GM12878 (cell line): ENCODE results near the gene ZNRF3. TPM values are rescaled to one million over a fixed set of nuclear protein-coding genes. Genes with fewer than 3 reads are reported as not detected.

ENCODE experiments used
- ATAC-seq: fragments of 200-7000 bp; cut with Tn5 transposase; 3 replicates; pipeline ENCODE4 v1.9.1; 2020; ENCODE audit warnings: mild to moderate bottlenecking, moderate library complexity
- BruUV-seq: library from RNA; stranded (reverse); fragments of 400-500 nt; replicated peaks from 2 replicates; lab custom pipeline; 2021; lab: Mats Ljungman, UMichigan
- CTCF ChIA-PET: fragments of 300-600 bp; sonication (Branson Sonifier 250); formaldehyde crosslinking; extraction: SDS; loops from one replicate; lab custom pipeline; 2021; ENCODE audit warnings: inconsistent platforms; lab: Yijun Ruan, JAX
- POLR2A ChIA-PET: fragments of 350-600 bp; formaldehyde crosslinking; extraction: SDS; loops from one replicate; lab custom pipeline; 2021; ENCODE audit warnings: inconsistent platforms; lab: Charles Lee
- RAD21 ChIA-PET: fragments of 300-600 bp; sonication (Branson Sonifier 250); formaldehyde crosslinking; loops from one replicate; lab custom pipeline; 2023; ENCODE audit warnings: antibody characterized with exemption; ENCODE audit not compliant: unreplicated experiment; lab: Charles Lee
- SMC1A ChIA-PET: fragments of 300-600 bp; sonication (Branson Sonifier 250); formaldehyde crosslinking; loops from one replicate; lab custom pipeline; 2023; ENCODE audit not compliant: unreplicated experiment, uncharacterized antibody; lab: Charles Lee
- DNase-seq: peaks from one replicate; pipeline ENCODE4 v3.0.0-alpha.2; 2011; ENCODE audit warnings: low read depth, low spot score
- FAIRE-seq: peaks from 3 replicates; lab custom pipeline; 2011; peaks lifted over from hg19 to GRCh38; lab: Jason Lieb, UNC
- H2AFZ ChIP-seq: 2 replicates; pipeline ENCODE4 v1.6.0; 2011; ENCODE audit warnings: low read depth, low read length, control low read depth; ENCODE audit not compliant: control insufficient read depth
- H3K27ac ChIP-seq: 2 replicates; pipeline ENCODE4 v1.5.1; 2011; ENCODE audit warnings: control low read depth; ENCODE audit not compliant: control insufficient read depth, insufficient read depth
- H3K27me3 ChIP-seq, 2 experiments: replicated peaks in 1 of 2; 2 replicates each; pipeline versions ENCODE4 v1.6.0 to v1.6.1; 2011; ENCODE audit warnings: low read length in 1 of 2; ENCODE audit not compliant: control insufficient read depth in 2 of 2, insufficient read depth in 2 of 2
- H3K36me3 ChIP-seq, 2 experiments: 2 replicates each; pipeline ENCODE4 v1.5.1; 2011; ENCODE audit warnings: low read length in 1 of 2; ENCODE audit not compliant: control insufficient read depth in 2 of 2, insufficient read depth in 2 of 2
- H3K4me1 ChIP-seq: 2 replicates; pipeline ENCODE4 v1.6.1; 2011; ENCODE audit warnings: mild to moderate bottlenecking, low read length, moderate library complexity, mixed read lengths; ENCODE audit not compliant: control insufficient read depth, insufficient read depth
- H3K4me2 ChIP-seq: 2 replicates; pipeline ENCODE4 v1.6.0; 2011; ENCODE audit warnings: control low read depth; ENCODE audit not compliant: control insufficient read depth, insufficient read depth
- H3K4me3 ChIP-seq: fragments of 200-600 bp; sonication (generic); 2 replicates; pipeline ENCODE4 v1.5.1; 2016
- H3K79me2 ChIP-seq: 2 replicates; pipeline ENCODE4 v1.6.0; 2011; ENCODE audit warnings: low read length; ENCODE audit not compliant: control insufficient read depth, insufficient read depth
- H3K9ac ChIP-seq: 2 replicates; pipeline ENCODE4 v1.8.0; 2011; ENCODE audit warnings: low read length, control low read depth, mixed read lengths; ENCODE audit not compliant: control insufficient read depth, insufficient read depth
- H3K9me3 ChIP-seq: replicated peaks from 3 replicates; pipeline ENCODE4 v1.5.1; 2011; ENCODE audit warnings: mild to moderate bottlenecking, low read length; ENCODE audit not compliant: control insufficient read depth, insufficient read depth
- H4K20me1 ChIP-seq: 2 replicates; pipeline ENCODE4 v1.6.0; 2011; ENCODE audit not compliant: control insufficient read depth, insufficient read depth
- ASH2L ChIP-seq: fragments of 300-600, 200-600 bp; sonication (generic); IDR thresholded peaks from 2 replicates; pipeline ENCODE4 v1.6.1; 2017; ENCODE audit warnings: low read depth, mild to moderate bottlenecking, borderline replicate concordance
- CHD2 ChIP-seq: IDR thresholded peaks from 2 replicates; pipeline ENCODE4 v1.6.1; 2011; ENCODE audit warnings: low read depth, low read length, improper control_type of control experiment, borderline replicate concordance
- ETV6 ChIP-seq, 2 experiments: fragments of 450-650 bp in 1 of 2; IDR thresholded peaks in 1 of 2; conservative IDR thresholded peaks in 1 of 2; 2 replicates each; pipeline ENCODE4 v1.6.1; 2014; ENCODE audit warnings: antibody characterized with exemption in 1 of 2, borderline replicate concordance in 1 of 2, low read depth in 1 of 2, mild to moderate bottlenecking in 1 of 2, moderate library complexity in 1 of 2
- EZH2 ChIP-seq: IDR thresholded peaks from 2 replicates; pipeline ENCODE4 v1.6.1; 2012; ENCODE audit warnings: low read depth, mild to moderate bottlenecking, control low read depth, inconsistent platforms, low read length, borderline replicate concordance; ENCODE audit not compliant: control insufficient read depth
- IKZF1 ChIP-seq: fragments of 450-650 bp; conservative IDR thresholded peaks from 2 replicates; pipeline ENCODE4 v1.6.1; 2017; ENCODE audit warnings: antibody characterized with exemption, mild to moderate bottlenecking
- KAT2A ChIP-seq: conservative IDR thresholded peaks from 2 replicates; pipeline ENCODE4 v1.6.1; 2011; ENCODE audit warnings: low read depth, low read length; ENCODE audit not compliant: control insufficient read depth
- KLF5 ChIP-seq: fragments of 450-650 bp; IDR thresholded peaks from 2 replicates; pipeline ENCODE4 v1.6.1; 2014; ENCODE audit warnings: mild to moderate bottlenecking; ENCODE audit not compliant: partially characterized antibody
- MEF2A ChIP-seq: IDR thresholded peaks from 2 replicates; pipeline ENCODE4 v1.6.1; 2011; ENCODE audit warnings: low read depth, mild to moderate bottlenecking, low read length, moderate library complexity; ENCODE audit not compliant: insufficient read depth
- NFIC ChIP-seq: IDR thresholded peaks from 2 replicates; pipeline ENCODE4 v1.6.1; 2012; ENCODE audit warnings: low read depth, mild to moderate bottlenecking, inconsistent platforms, low read length, moderate library complexity
- STAT3 ChIP-seq: IDR thresholded peaks from 2 replicates; pipeline ENCODE4 v1.6.1; 2011; ENCODE audit warnings: low read depth, low read length, improper control_type of control experiment
- SUPT20H ChIP-seq: IDR thresholded peaks from 2 replicates; pipeline ENCODE4 v1.6.1; 2011; ENCODE audit warnings: low read depth, mild to moderate bottlenecking, low read length, moderate library complexity, borderline replicate concordance; ENCODE audit not compliant: control insufficient read depth
- TCF3 ChIP-seq: IDR thresholded peaks from 2 replicates; pipeline ENCODE4 v1.6.1; 2012; ENCODE audit warnings: low read depth, mild to moderate bottlenecking, low read length, borderline replicate concordance; ENCODE audit not compliant: insufficient read depth
- ZBTB40 ChIP-seq: fragments of 450-650 bp; IDR thresholded peaks from 2 replicates; pipeline ENCODE4 v1.6.1; 2016; ENCODE audit warnings: mild to moderate bottlenecking, moderate library complexity, borderline replicate concordance
- ZNF207 ChIP-seq: fragments of 450-650 bp; IDR thresholded peaks from 2 replicates; pipeline ENCODE4 v1.6.1; 2014; ENCODE audit warnings: antibody characterized with exemption, mild to moderate bottlenecking, borderline replicate concordance
- ZNF24 ChIP-seq: fragments of 450-650 bp; IDR thresholded peaks from 2 replicates; pipeline ENCODE4 v1.6.1; 2017; ENCODE audit warnings: antibody characterized with exemption, mild to moderate bottlenecking
- ZNF622 ChIP-seq: fragments of 450-650 bp; IDR thresholded peaks from 2 replicates; pipeline ENCODE4 v1.6.1; 2017; ENCODE audit warnings: mild to moderate bottlenecking, inconsistent platforms
- WGBS: methylation state at CpG from one replicate; pipeline ENCODE4 v1.1.6; 2016; ENCODE audit warnings: low lambda C conversion rate; ENCODE audit not compliant: insufficient replicate concordance, insufficient coverage; ENCODE audit errors: missing lambda C conversion rate; 5-methylcytosine and 5-hydroxymethylcytosine counted together
- in situ Hi-C: fragments of 300-500 bp; cut with MboI; formaldehyde crosslinking; loops from 9 replicates; pipeline ENCODE4 v1.14.3; 2018; ENCODE audit warnings: mixed read lengths
- intact Hi-C: fragments of 100-400 bp; cut with micrococcal nuclease; formaldehyde crosslinking; loops from one replicate; pipeline ENCODE4 v1.14.2; 2022; ENCODE audit not compliant: unreplicated experiment
- polyA plus RNA-seq, 11 experiments: library from polyadenylated mRNA; depleted of rRNA in 4 of 11; unstranded in 6 of 11; stranded (reverse) in 5 of 11; fragments of >200 nt; fragmentation: Nextera tagmentation in 4 of 11; fragmentation: Illumina TruSeq in 1 of 11; extraction: Ambion mirVana in 4 of 11; extraction: Trizol in 1 of 11; gene quantifications; 1 replicate in 1 of 11; 2 replicates in 10 of 11; pipeline versions ENCODE4 v1.2.1 to v1.2.3, GENCODE V29; 2011 to 2016; ENCODE audit warnings: inconsistent platforms in 2 of 11, missing spikeins in 2 of 11, low read depth in 1 of 11
- total RNA-seq, 4 experiments: library from RNA; depleted of rRNA in 3 of 4; stranded (reverse); fragments of >200 nt in 3 of 4; fragmentation: Illumina TruSeq in 1 of 4; extraction: Trizol in 1 of 4; gene quantifications; 2 replicates each; pipeline versions ENCODE4 v1.2.1 to v1.2.3, GENCODE V29; 2013 to 2021
- TF ChIP-seq, protein P1 (sequence below): IDR thresholded peaks from 2 replicates; pipeline ENCODE4 v1.6.1; 2011; ENCODE audit warnings: mild to moderate bottlenecking, low read depth, low read length, moderate library complexity; ENCODE audit not compliant: insufficient replicate concordance

Gene ZNRF3
- total and polyA plus RNA-seq, 10 of the 15 experiments (the other 5 are each of a cell fraction or from before 2014, with no cell fraction given) = 0.05 to 2.4 (median 0.46) TPM

DNA sequence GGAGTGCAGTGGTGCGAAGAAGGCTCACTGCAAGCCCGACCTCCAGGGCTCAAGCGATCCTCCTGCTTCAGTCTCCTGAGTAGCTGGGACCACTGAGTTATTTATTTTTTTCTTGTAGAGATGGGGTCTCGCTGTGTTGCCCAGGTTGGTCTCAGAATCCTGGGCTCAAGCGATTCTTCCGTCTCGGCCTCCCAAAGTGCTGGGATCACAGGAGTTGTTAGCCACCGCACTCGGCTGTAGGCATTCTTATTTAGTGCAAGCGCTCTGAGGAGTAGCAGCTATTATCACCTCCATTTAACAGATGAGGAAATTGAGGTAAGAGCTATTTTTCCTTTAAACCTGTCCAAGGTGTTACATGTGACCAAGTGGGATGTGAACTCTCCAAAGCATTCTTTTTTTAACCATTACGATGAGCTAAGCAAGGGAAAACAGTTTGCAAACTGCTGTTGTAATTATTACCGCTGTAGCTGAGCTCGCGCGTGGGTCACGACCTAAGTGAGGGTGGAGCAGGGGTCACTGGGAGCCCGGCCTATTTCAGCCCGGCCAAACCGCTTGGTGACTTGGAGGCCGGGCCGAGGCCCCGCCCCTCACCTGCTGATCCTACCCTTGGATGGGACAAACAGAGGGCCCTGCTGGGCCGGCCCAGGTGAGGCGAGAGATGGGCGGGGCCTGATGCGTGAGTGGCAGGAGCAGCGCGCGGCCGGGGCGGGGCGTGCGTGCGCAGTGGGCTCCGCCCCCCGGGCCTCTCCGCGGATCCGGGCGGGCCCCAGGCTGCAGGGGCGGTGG, 189.0 kb downstream of the ZNRF3 start:
- Histone ChIP-seq H3K9ac (no peak overlapping the region), H2AFZ (no peak overlapping the region; the same call in 1 of the 2 replicates), H3K4me3 (peak overlapping the region; percentile 45; the same call in 1 of the 2 replicates), H3K27ac (no peak overlapping the region), H3K9me3 (no peaks in the 10 kb centered on the region), H4K20me1 (no peaks in the 10 kb centered on the region), H3K36me3 (no peaks in the 10 kb centered on the region), H3K4me2 (peak overlapping the region; percentile 75), H3K4me1 (no peaks in the 10 kb centered on the region; the same call in 1 of the 2 replicates), H3K27me3 (peaks cover 5 to 15% of the 10 kb centered on the region in 2 experiments), H3K79me2 (no peaks in the 10 kb centered on the region)
- ChIA-PET CTCF (interaction anchor here (0.6 to 1.9 kb wide), 10 partner anchors 8 to 302 kb away, joined by 3 to 6 read pairs (median 4); no protein-coding TSS in a partner anchor), SMC1A (interaction anchor here (0.6 to 2.6 kb wide), 7 partner anchors 10 to 254 kb away, joined by 3 to 13 read pairs (median 3); no protein-coding TSS in a partner anchor), POLR2A (interaction anchor here (0.5 to 1.7 kb wide), 11 partner anchors 9 to 1064 kb away, joined by 3 to 5 read pairs (median 4); partner anchors contain the start of gene ZNRF3), RAD21 (interaction anchor here (0.9 to 2.5 kb wide), 11 partner anchors 10 to 241 kb away, joined by 3 to 17 read pairs (median 4); no protein-coding TSS in a partner anchor)
- BruUV-seq = no TSS peak
- peak; percentile 93 for ATAC-seq
- 25% methylated on average over 31 of the region's 41 CpGs for WGBS
- in situ Hi-C loops = no loop called here
- FAIRE-seq = peak; percentile 62
- DNase-seq = no peak
- intact Hi-C loops = no loop called here
- TF ChIP-seq MEF2A (no peak), ETV6 (conservative IDR thresholded peaks at IDR 0.05 in 1 of 2, IDR thresholded peaks at IDR 0.05 in 1 of 2; ENCODE audit: borderline replicate concordance in 1 of 2, low read depth in 1 of 2) (no peak), ZNF24 (no peak), SUPT20H (no peak), ASH2L (no peak), TCF3 (no peak), EZH2 (no peak), NFIC (no peak), ZNF622 (no peak), ZBTB40 (no peak), CHD2 (no peak), IKZF1 (no peak), KLF5 (no peak), STAT3 (no peak), ZNF207 (0 out of 2 replicates have a peak, but pooled peaks have one; percentile 39), KAT2A (no peak)
- TF ChIP-seq, protein P1, sequence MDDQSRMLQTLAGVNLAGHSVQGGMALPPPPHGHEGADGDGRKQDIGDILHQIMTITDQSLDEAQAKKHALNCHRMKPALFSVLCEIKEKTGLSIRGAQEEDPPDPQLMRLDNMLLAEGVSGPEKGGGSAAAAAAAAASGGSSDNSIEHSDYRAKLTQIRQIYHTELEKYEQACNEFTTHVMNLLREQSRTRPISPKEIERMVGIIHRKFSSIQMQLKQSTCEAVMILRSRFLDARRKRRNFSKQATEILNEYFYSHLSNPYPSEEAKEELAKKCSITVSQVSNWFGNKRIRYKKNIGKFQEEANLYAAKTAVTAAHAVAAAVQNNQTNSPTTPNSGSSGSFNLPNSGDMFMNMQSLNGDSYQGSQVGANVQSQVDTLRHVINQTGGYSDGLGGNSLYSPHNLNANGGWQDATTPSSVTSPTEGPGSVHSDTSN = peak; percentile 93
